Progenitor cell of endocrine pancreas (in vitro differentiated cells): ENCODE measurements around the gene DNAJC30. TPM values are rescaled to one million over a fixed set of nuclear protein-coding genes. Genes with fewer than 3 reads are reported as not detected.
"Not testable (repeated sequence)": the region's sequence is repeated elsewhere in the genome, so short reads cannot be mapped to it uniquely, and the experiment has no call there.

Experiments used
- DNase-seq: peaks from one replicate; pipeline ENCODE4 v3.0.0; 2021; ENCODE audit warnings: low spot score; ENCODE audit not compliant: unreplicated experiment
- H3K27ac Mint-ChIP-seq: 2 replicates; pipeline ENCODE4 v1.8.0; 2021; ENCODE audit warnings: mild to moderate bottlenecking, moderate library complexity, mixed read lengths
- H3K27me3 Mint-ChIP-seq: 2 replicates; pipeline ENCODE4 v1.8.0; 2021; ENCODE audit warnings: mixed read lengths
- H3K36me3 Mint-ChIP-seq: 2 replicates; pipeline ENCODE4 v1.8.0; 2022; ENCODE audit warnings: mixed read lengths; ENCODE audit not compliant: insufficient read depth
- H3K4me1 Mint-ChIP-seq: 2 replicates; pipeline ENCODE4 v1.8.0; 2021; ENCODE audit warnings: low read depth, mixed read lengths
- H3K4me3 Mint-ChIP-seq: 2 replicates; pipeline ENCODE4 v1.8.0; 2021; ENCODE audit warnings: low read depth, mild to moderate bottlenecking, moderate library complexity, mixed read lengths
- H3K9me3 Mint-ChIP-seq: 2 replicates; pipeline ENCODE4 v1.8.0; 2021; ENCODE audit warnings: low read depth, mixed read lengths
- total RNA-seq: library from RNA; stranded (reverse); gene quantifications from 2 replicates; pipeline ENCODE4 v1.2.1, GENCODE V29; 2021
- TF ChIP-seq, protein P1 (sequence below): fragments of 200-600 bp; sonication (generic); IDR thresholded peaks from one replicate; pipeline ENCODE4 v1.5.0; 2021; ENCODE audit warnings: antibody characterized with exemption, mild to moderate bottlenecking; ENCODE audit not compliant: unreplicated experiment

DNAJC30 gene
- total RNA-seq, 1 donor from 2014 or later, result 11.1 TPM

DNA sequence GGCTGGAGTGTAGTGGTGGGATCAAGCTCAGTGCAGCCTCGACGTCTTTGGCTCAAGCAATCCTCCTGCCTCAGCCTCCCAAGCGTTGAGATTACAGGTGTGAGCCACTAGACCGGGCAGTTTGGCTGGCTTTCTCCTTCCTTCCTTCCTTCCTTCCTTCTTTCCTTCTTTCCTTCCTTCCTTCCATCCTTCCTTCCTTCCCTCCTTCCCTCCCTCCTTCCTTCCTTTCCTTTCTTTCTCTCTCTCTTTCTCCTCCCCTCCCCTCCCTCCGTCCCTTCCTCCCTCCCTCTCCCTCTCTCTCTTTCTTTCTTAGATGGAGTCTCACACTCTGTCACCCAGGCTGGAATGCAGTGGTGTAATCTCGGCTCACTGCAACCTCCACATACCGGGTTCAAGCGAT lies 23.3 kb downstream of the DNAJC30 start:
- Mint-ChIP-seq H3K27me3 (peaks cover 24% of the 10 kb centered on the region), H3K4me1 (no peaks in the 10 kb centered on the region), H3K9me3 (peaks cover 5% of the 10 kb centered on the region), H3K36me3 (no peaks in the 10 kb centered on the region), H3K27ac (no peak overlapping the region), H3K4me3 (no peak overlapping the region)
- DNase-seq, result no peak
- TF ChIP-seq, protein P1, sequence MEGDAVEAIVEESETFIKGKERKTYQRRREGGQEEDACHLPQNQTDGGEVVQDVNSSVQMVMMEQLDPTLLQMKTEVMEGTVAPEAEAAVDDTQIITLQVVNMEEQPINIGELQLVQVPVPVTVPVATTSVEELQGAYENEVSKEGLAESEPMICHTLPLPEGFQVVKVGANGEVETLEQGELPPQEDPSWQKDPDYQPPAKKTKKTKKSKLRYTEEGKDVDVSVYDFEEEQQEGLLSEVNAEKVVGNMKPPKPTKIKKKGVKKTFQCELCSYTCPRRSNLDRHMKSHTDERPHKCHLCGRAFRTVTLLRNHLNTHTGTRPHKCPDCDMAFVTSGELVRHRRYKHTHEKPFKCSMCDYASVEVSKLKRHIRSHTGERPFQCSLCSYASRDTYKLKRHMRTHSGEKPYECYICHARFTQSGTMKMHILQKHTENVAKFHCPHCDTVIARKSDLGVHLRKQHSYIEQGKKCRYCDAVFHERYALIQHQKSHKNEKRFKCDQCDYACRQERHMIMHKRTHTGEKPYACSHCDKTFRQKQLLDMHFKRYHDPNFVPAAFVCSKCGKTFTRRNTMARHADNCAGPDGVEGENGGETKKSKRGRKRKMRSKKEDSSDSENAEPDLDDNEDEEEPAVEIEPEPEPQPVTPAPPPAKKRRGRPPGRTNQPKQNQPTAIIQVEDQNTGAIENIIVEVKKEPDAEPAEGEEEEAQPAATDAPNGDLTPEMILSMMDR, result no peak

DNA sequence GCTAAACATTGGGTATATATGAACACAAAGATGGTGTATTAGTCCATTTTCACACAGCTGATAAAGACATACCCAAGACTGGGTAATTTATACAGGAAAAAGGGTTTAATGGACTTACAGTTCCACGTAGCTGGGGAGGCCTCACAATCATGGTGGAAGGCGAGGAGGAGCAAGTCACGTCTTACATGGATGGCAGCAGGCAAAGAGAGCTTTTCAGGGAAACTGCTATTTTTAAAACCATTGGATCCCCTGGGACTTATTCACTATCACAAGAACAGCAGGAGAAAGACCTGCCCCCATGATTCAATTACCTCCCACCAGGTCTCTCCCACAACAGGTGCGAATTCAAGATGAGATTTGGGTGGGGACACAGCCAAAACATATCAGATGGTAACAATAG lies 27.9 kb downstream of the DNAJC30 start:
- H3K4me3 Mint-ChIP-seq, H3K4me1 Mint-ChIP-seq, H3K9me3 Mint-ChIP-seq, H3K36me3 Mint-ChIP-seq, H3K27ac Mint-ChIP-seq, DNase-seq: not testable (repeated sequence)
- peaks cover 28% of the 10 kb centered on the region for H3K27me3 Mint-ChIP-seq

DNA sequence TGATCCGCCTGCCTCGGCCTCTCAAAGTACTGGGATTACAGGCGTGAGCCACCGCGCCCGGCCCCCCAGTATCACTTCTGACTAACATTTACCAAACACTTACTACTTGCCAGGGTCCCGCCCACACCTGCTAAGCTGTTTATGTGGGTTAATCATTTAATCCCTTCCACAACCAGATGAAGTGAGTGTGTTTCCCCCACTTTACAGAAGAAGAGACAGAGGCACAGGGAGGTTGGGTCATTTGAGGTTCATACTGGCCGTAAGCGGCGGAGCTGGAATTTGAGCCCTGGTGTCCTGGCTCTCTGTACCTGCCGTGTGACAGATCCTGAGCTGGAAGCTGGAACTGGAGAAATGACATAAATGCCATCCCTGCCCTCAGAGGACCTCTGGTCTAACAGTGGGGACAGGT lies 30.7 kb downstream of the DNAJC30 start:
- no peak for DNase-seq
- no peak overlapping the region for H3K27ac Mint-ChIP-seq
- peaks cover 43% of the 10 kb centered on the region for H3K27me3 Mint-ChIP-seq
- H3K4me3 Mint-ChIP-seq, result no peak overlapping the region
- no peaks in the 10 kb centered on the region for H3K4me1 Mint-ChIP-seq
- no peaks in the 10 kb centered on the region for H3K9me3 Mint-ChIP-seq
- TF ChIP-seq, protein P1, result no peak
- H3K36me3 Mint-ChIP-seq, result no peaks in the 10 kb centered on the region

DNA sequence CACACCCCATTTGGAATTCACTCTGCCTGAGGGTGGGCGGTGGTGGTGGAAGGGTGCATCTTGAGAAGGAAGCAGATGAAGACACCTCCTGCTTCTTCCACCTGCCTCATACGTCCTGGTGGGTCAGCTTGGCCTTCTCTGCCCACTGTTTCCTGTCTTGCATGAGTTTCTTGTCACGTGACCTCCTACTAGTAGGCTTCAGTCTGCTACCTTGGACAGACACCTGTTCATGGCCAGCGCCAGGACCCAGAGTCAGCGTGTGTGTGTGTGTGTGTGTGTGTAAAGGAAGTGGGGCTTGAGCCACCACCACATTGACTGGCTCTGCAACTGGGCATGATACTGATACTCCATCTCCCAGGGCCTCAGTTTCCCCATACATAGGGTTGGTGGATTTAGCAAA lies 32.7 kb downstream of the DNAJC30 start:
- TF ChIP-seq, protein P1, result no peak
- DNase-seq, result no peak
- Mint-ChIP-seq H3K27me3 (peaks cover 63% of the 10 kb centered on the region), H3K27ac (no peak overlapping the region), H3K4me3 (no peak overlapping the region), H3K36me3 (no peaks in the 10 kb centered on the region), H3K4me1 (no peaks in the 10 kb centered on the region), H3K9me3 (no peaks in the 10 kb centered on the region)

DNA sequence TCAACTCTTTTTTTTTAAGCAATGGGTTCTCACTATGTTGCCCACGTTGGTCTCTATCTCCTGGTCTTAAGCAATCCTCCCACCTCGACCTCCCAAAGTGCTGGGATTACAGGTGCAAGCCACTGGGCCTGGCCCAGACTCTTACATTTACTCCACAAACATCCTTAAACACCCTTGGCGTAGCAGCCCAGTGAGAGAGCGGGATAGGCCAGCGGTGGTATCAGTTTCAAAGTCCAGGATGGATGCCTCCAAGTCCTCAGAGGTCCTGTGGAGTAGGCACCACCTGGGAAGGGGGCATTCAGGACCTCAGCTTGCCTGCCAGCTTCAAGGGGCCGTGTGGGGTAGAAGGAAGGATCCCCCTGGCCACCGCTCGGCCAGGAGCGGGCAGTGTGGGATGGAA lies 33.7 kb downstream of the DNAJC30 start:
- H3K4me1 Mint-ChIP-seq, result no peaks in the 10 kb centered on the region
- H3K27ac Mint-ChIP-seq, result no peak overlapping the region
- H3K4me3 Mint-ChIP-seq, result no peak overlapping the region
- peaks cover 71% of the 10 kb centered on the region for H3K27me3 Mint-ChIP-seq
- DNase-seq, result no peak
- TF ChIP-seq, protein P1, result no peak
- no peaks in the 10 kb centered on the region for H3K9me3 Mint-ChIP-seq
- no peaks in the 10 kb centered on the region for H3K36me3 Mint-ChIP-seq

DNA sequence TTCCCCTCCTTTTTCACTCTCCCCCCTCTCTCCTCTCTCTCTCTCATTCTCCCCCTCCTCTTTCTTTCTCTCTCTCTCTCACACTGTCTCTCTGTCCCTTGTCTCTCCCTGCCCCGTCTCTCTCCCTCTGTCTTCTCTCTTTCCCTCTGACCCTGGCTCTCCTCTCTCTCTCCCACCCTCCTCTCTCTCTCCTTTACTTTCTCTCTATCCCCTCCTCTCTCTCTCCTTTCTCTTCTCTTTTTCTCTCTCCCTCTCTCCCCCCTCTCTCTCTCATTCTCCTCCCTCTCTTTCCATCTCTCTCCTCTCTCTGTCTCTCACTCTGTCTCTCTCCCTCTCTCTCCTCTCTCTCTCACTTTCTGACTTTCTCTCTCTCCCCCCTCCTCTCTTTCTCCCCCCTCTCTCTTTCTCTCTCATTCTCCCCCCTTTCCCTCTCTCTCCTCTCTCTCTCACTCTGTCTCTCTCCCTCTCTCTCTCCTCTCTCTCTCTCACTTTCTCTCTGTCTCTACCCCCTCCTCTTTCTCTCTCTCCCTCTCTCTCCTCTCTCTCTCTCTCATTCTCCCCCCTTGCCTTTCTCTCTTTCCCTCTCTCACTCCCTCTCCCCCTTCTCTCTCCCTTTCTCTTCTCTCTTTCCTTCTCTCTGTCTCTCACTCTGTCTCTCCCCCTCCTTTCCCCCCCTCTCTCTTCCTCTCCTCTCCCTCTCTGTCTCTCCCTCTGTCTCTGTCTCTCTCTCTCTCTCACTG lies 34.5 kb downstream of the DNAJC30 start:
- no peak for DNase-seq
- H3K4me1 Mint-ChIP-seq, result no peaks in the 10 kb centered on the region
- H3K4me3 Mint-ChIP-seq, result peak overlapping the region; percentile 29
- no peaks in the 10 kb centered on the region for H3K36me3 Mint-ChIP-seq
- no peak overlapping the region for H3K27ac Mint-ChIP-seq
- peaks cover 75% of the 10 kb centered on the region for H3K27me3 Mint-ChIP-seq
- TF ChIP-seq, protein P1, result no peak
- no peaks in the 10 kb centered on the region for H3K9me3 Mint-ChIP-seq
